HEK293T (cell line): ENCODE data around the gene LRP8.

Source experiments
- ARNT ChIP-seq: fragments of 450-650 bp; IDR thresholded peaks from 2 replicates; pipeline ENCODE4 v1.6.1; 2017; ENCODE audit warnings: mild to moderate bottlenecking
- FOXK2 ChIP-seq: fragments of 450-650 bp; IDR thresholded peaks from 2 replicates; pipeline ENCODE4 v1.6.1; 2016; ENCODE audit warnings: mild to moderate bottlenecking
- FOXM1 ChIP-seq: fragments of 450-650 bp; IDR thresholded peaks from 2 replicates; pipeline ENCODE4 v1.6.1; 2017; ENCODE audit warnings: mild to moderate bottlenecking, borderline replicate concordance
- HDGF ChIP-seq: fragments of 450-650 bp; IDR thresholded peaks from 2 replicates; pipeline ENCODE4 v1.6.1; 2017; ENCODE audit warnings: antibody characterized with exemption, borderline replicate concordance
- SP1 ChIP-seq: fragments of 450-650 bp; IDR thresholded peaks from 2 replicates; pipeline ENCODE4 v1.6.1; 2017
- SUZ12 ChIP-seq: fragments of 450-650 bp; IDR thresholded peaks from 2 replicates; pipeline ENCODE4 v1.6.1; 2016; ENCODE audit warnings: mild to moderate bottlenecking

- TF ChIP-seq HDGF, result no peak
- TF ChIP-seq ARNT, result no peak
- TF ChIP-seq SUZ12, result no peak
- no peak for TF ChIP-seq FOXM1
- no peak for TF ChIP-seq SP1
- no peak for TF ChIP-seq FOXK2
Measured at GRCh38 chr1:53270107-53270506, 57.8 kb downstream of the LRP8 start.
